GM10248 (cell line): ENCODE measurements around the gene SCAF11.
"Not testable (repeated sequence)": the region's sequence is repeated elsewhere in the genome, so short reads cannot be mapped to it uniquely, and the experiment has no call there.

Experiments used
- CTCF ChIA-PET: fragments of 300-600 bp; sonication (Branson Sonifier 250); formaldehyde crosslinking; extraction: SDS; loops from one replicate; lab custom pipeline; 2021; ENCODE audit warnings: antibody characterized with exemption; lab: Yijun Ruan, JAX
- POLR2A ChIA-PET: fragments of 350-650 bp; sonication (Branson Sonifier 250); formaldehyde crosslinking; extraction: SDS; loops from one replicate; lab custom pipeline; 2020; ENCODE audit warnings: antibody characterized with exemption; lab: Yijun Ruan, JAX
- DNase-seq: peaks from one replicate; pipeline ENCODE4 v3.0.0; 2012; ENCODE audit errors: extremely low spot score
- CTCF ChIP-seq: IDR thresholded peaks from 2 replicates; pipeline ENCODE4 v1.5.1; 2012; ENCODE audit warnings: mild to moderate bottlenecking, low read depth; ENCODE audit errors: extremely low read depth, missing control alignments, control extremely low read depth

The SCAF11 gene

GRCh38 chr12:45990468-45991283 is at the start of gene SCAF11:
Gene SCAF11 (minus strand): TSS chr12:45990574. CDS start chr12:45964167, 26,407 bp downstream.
- CTCF ChIA-PET: interaction anchor here (0.7 to 2.5 kb wide), 15 partner anchors 11 to 671 kb away, joined by 3 to 14 read pairs (median 3); partner anchors contain the start of gene ARID2
- peak; percentile 96 for TF ChIP-seq CTCF
- POLR2A ChIA-PET: interaction anchor here (0.6 kb wide), 2 partner anchors 273 to 1374 kb away, joined by 3 to 4 read pairs; no protein-coding TSS in a partner anchor
- DNase-seq: peak; percentile 96

GRCh38 chr12:46037066-46037465 is 46.7 kb upstream of the SCAF11 start:
- DNase-seq, CTCF ChIA-PET, POLR2A ChIA-PET: not testable (repeated sequence)

GRCh38 chr12:46027172-46027571 is 36.8 kb upstream of the SCAF11 start:
- ChIA-PET POLR2A (no interaction called here), CTCF (no interaction called here)
- TF ChIP-seq CTCF: no peak
- DNase-seq: no peak

GRCh38 chr12:46024099-46024498 is 33.7 kb upstream of the SCAF11 start:
- CTCF ChIA-PET: interaction anchor here (1.6 to 1.7 kb wide), 2 partner anchors 48 to 961 kb away, joined by 4 to 5 read pairs; no protein-coding TSS in a partner anchor
- DNase-seq: no peak
- POLR2A ChIA-PET: no interaction called here
- TF ChIP-seq CTCF: no peak

GRCh38 chr12:46020768-46021167 is 30.4 kb upstream of the SCAF11 start:
- ChIA-PET CTCF (no interaction called here), POLR2A (no interaction called here)
- TF ChIP-seq CTCF: no peak
- no peak for DNase-seq

- CTCF ChIA-PET, POLR2A ChIA-PET, DNase-seq: not testable (repeated sequence)
Measured at GRCh38 chr12:46018712-46019111, 28.3 kb upstream of the SCAF11 start.

GRCh38 chr12:46017866-46018375 is 27.5 kb upstream of the SCAF11 start:
- DNase-seq, POLR2A ChIA-PET, CTCF ChIA-PET: not testable (repeated sequence)

- DNase-seq: no peak
- TF ChIP-seq CTCF: no peak
- ChIA-PET CTCF (interaction anchor here (0.9 kb wide), 1 partner anchor 243 kb away, joined by 3 read pairs; no protein-coding TSS in a partner anchor), POLR2A (no interaction called here)
Measured at GRCh38 chr12:46005823-46006222, 15.4 kb upstream of the SCAF11 start.
